Tibial nerve (tissue), 3 donors: ENCODE data around the gene TMEM132D.

Source experiments
- POLR2A ChIP-seq, 2 donors: fragments of 450-650 bp; IDR thresholded peaks; one replicate each; pipeline ENCODE4 v1.6.1; 2017; ENCODE audit warnings: antibody characterized with exemption in 2 of 2, mild to moderate bottlenecking in 2 of 2, moderate library complexity in 2 of 2
- TF ChIP-seq, protein P1 (sequence below), 5 experiments: fragments of 200-600 bp in 3 of 5; fragments of 450-650 bp in 2 of 5; sonication (generic) in 3 of 5; IDR thresholded peaks; one replicate each; pipeline ENCODE4 v1.5.1; 2016 to 2019; ENCODE audit warnings: antibody characterized with exemption in 5 of 5, mild to moderate bottlenecking in 3 of 5, moderate library complexity in 2 of 5

DNA sequence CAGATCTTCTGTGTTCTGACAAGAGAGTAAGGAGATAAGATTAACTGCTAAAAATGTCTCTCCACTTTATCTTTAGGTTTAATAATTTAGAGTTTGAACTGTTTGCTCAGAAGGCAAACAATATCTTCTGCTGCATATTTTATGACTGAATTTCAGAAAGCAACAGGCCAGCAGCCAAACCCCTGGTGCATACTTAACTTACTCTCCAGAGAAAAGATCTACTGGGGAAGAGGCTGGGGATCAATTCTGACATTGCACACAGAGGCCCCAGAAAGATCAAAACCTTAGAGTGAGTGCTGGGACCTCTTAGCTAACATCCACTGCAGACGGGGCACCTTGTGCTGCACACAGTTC lies 518.2 kb downstream of the TMEM132D start:
- no peak for TF ChIP-seq POLR2A (IDR thresholded peaks at IDR 0.05)
- TF ChIP-seq, protein P1, sequence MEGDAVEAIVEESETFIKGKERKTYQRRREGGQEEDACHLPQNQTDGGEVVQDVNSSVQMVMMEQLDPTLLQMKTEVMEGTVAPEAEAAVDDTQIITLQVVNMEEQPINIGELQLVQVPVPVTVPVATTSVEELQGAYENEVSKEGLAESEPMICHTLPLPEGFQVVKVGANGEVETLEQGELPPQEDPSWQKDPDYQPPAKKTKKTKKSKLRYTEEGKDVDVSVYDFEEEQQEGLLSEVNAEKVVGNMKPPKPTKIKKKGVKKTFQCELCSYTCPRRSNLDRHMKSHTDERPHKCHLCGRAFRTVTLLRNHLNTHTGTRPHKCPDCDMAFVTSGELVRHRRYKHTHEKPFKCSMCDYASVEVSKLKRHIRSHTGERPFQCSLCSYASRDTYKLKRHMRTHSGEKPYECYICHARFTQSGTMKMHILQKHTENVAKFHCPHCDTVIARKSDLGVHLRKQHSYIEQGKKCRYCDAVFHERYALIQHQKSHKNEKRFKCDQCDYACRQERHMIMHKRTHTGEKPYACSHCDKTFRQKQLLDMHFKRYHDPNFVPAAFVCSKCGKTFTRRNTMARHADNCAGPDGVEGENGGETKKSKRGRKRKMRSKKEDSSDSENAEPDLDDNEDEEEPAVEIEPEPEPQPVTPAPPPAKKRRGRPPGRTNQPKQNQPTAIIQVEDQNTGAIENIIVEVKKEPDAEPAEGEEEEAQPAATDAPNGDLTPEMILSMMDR (IDR thresholded peaks at IDR 0.05), result no peak
